K562 (cell line): ENCODE measurements around the gene SEC11A. TPM values are rescaled to one million over a fixed set of nuclear protein-coding genes. Genes with fewer than 3 reads are reported as not detected.

Source experiments
- ATAC-seq: fragments of 200-7000 bp; cut with Tn5 transposase; 3 replicates; pipeline ENCODE4 v1.9.1; 2020; ENCODE audit warnings: moderate library complexity
- BruUV-seq: library from RNA; stranded (reverse); fragments of 400-500 nt; replicated peaks from 2 replicates; lab custom pipeline; 2021; lab: Mats Ljungman, UMichigan
- CTCF ChIA-PET: fragments of 300-600 bp; formaldehyde crosslinking; extraction: SDS; loops from one replicate; lab custom pipeline; 2021; ENCODE audit warnings: low intra/inter-chr PET ratio; lab: Yijun Ruan, JAX
- POLR2A ChIA-PET: fragments of 300-600, 350-650 bp; sonication (Branson Sonifier 250); formaldehyde crosslinking; extraction: SDS; loops from one replicate; lab custom pipeline; 2021; ENCODE audit warnings: antibody characterized with exemption, inconsistent platforms; lab: Yijun Ruan, JAX
- DNase-seq, 4 experiments: peaks; one replicate each; pipeline versions ENCODE4 v3.0.0 to v3.0.0-alpha.2; 2011 to 2018; ENCODE audit warnings: low spot score in 3 of 4, mixed read lengths in 3 of 4; ENCODE audit errors: extremely low read depth in 1 of 4
- FAIRE-seq: peaks from 2 replicates; lab custom pipeline; 2011; peaks lifted over from hg19 to GRCh38; lab: Jason Lieb, UNC
- H2AFZ ChIP-seq: 2 replicates; pipeline ENCODE4 v1.6.0; 2011; ENCODE audit warnings: low read depth, low read length, control low read depth, inconsistent platforms
- H3K27ac ChIP-seq: fragments of 200-600 bp; 3 replicates; pipeline ENCODE4 v1.8.0; 2011; ENCODE audit warnings: low read depth, mild to moderate bottlenecking, control low read depth, inconsistent platforms, low read length, moderate library complexity, mixed read lengths; ENCODE audit errors: extremely low read depth
- H3K27me3 ChIP-seq, 2 experiments: fragments of 300-600 bp in 1 of 2; 2 replicates in 1 of 2; 3 replicates in 1 of 2; pipeline versions ENCODE4 v1.6.0 to v1.8.0; 2011; ENCODE audit warnings: inconsistent platforms in 2 of 2, low read length in 2 of 2, mild to moderate bottlenecking in 1 of 2, mixed read lengths in 1 of 2, moderate library complexity in 1 of 2; ENCODE audit not compliant: control insufficient read depth in 2 of 2, insufficient read depth in 2 of 2
- H3K36me3 ChIP-seq: fragments of 300-600 bp; 3 replicates; pipeline ENCODE4 v1.8.0; 2011; ENCODE audit warnings: mild to moderate bottlenecking, low read length, inconsistent platforms; ENCODE audit not compliant: control insufficient read depth, insufficient read depth
- H3K4me1 ChIP-seq, 2 experiments: fragments of 200-600 bp in 1 of 2; replicated peaks in 1 of 2; 2 replicates in 1 of 2; 3 replicates in 1 of 2; pipeline versions ENCODE4 v1.5.1 to v1.8.0; 2011; ENCODE audit warnings: inconsistent platforms in 2 of 2, low read length in 2 of 2, mild to moderate bottlenecking in 1 of 2, mixed read lengths in 1 of 2, moderate library complexity in 1 of 2; ENCODE audit not compliant: control insufficient read depth in 2 of 2, insufficient read depth in 2 of 2
- H3K4me2 ChIP-seq: 2 replicates; pipeline ENCODE4 v1.6.1; 2011; ENCODE audit warnings: low read length, control low read depth, inconsistent platforms, mixed read lengths; ENCODE audit not compliant: insufficient read depth
- H3K4me3 ChIP-seq: fragments of 200-600 bp; sonication (generic), shearing (Covaris generic); 2 replicates; pipeline ENCODE4 v1.5.1; 2016; ENCODE audit warnings: control low read depth, inconsistent platforms
- H3K79me2 ChIP-seq: fragments of 200-600 bp; 3 replicates; pipeline ENCODE4 v1.8.0; 2011; ENCODE audit warnings: low read length, inconsistent platforms; ENCODE audit not compliant: control insufficient read depth, insufficient read depth
- H3K9ac ChIP-seq, 2 experiments: 2 replicates each; pipeline versions ENCODE4 v1.6.0 to v1.6.1; 2011; ENCODE audit warnings: low read depth in 2 of 2, low read length in 2 of 2, control low read depth in 1 of 2, inconsistent platforms in 1 of 2, mild to moderate bottlenecking in 1 of 2, mixed read lengths in 1 of 2; ENCODE audit not compliant: insufficient read depth in 1 of 2
- H3K9me1 ChIP-seq: one replicate; pipeline ENCODE4 v1.6.0; 2011; ENCODE audit warnings: inconsistent platforms, mild to moderate bottlenecking, low read length, moderate library complexity; ENCODE audit not compliant: control insufficient read depth, insufficient read depth
- H3K9me3 ChIP-seq: replicated peaks from 2 replicates; pipeline ENCODE4 v1.5.1; 2011; ENCODE audit warnings: low read depth, low read length, inconsistent platforms; ENCODE audit not compliant: control insufficient read depth, insufficient read depth
- H4K20me1 ChIP-seq: replicated peaks from 2 replicates; pipeline ENCODE4 v1.6.1; 2011; ENCODE audit warnings: low read length, inconsistent platforms, mixed read lengths; ENCODE audit not compliant: control insufficient read depth, insufficient read depth
- CBX1 ChIP-seq: sonication (generic); IDR thresholded peaks from 2 replicates; pipeline ENCODE4 v1.6.1; 2016; ENCODE audit warnings: antibody characterized with exemption, low read depth, mild to moderate bottlenecking
- MCM2 ChIP-seq: fragments of 450-650 bp; IDR thresholded peaks from 2 replicates; pipeline ENCODE4 v1.6.1; 2017; ENCODE audit warnings: low read depth, mild to moderate bottlenecking
- PTBP1 ChIP-seq: fragments of 200-400 bp; formaldehyde crosslinking; IDR thresholded peaks from 2 replicates; pipeline ENCODE4 v1.6.1; 2017; ENCODE audit warnings: low read depth, low read length
- PYGO2 ChIP-seq: fragments of 450-650 bp; IDR thresholded peaks from 2 replicates; pipeline ENCODE4 v1.6.1; 2016; ENCODE audit warnings: mild to moderate bottlenecking, missing genetic modification characterization, moderate library complexity, missing compliant biosample characterization
- ZNF197 ChIP-seq: fragments of 200-800 bp; sonication (Bioruptor generic); IDR thresholded peaks from 2 replicates; pipeline ENCODE4 v1.6.1; 2016; ENCODE audit warnings: low read depth, missing genetic modification characterization, missing compliant biosample characterization
- ZNF224 ChIP-seq: sonication (generic); formaldehyde crosslinking; IDR thresholded peaks from 2 replicates; pipeline ENCODE4 v1.8.0; 2022; ENCODE audit warnings: mild to moderate bottlenecking, missing genetic modification reagents
- ZZZ3 ChIP-seq: fragments of 450-650 bp; IDR thresholded peaks from 2 replicates; pipeline ENCODE4 v1.6.1; 2016; ENCODE audit warnings: antibody characterized with exemption, mild to moderate bottlenecking, moderate library complexity
- WGBS: fragments of 100-300 bp; shearing (Covaris generic); methylation state at CpG from one replicate; pipeline ENCODE4 v1.1.6; 2016; ENCODE audit warnings: low coverage, mixed read lengths; ENCODE audit not compliant: insufficient coverage; ENCODE audit errors: missing lambda C conversion rate; 5-methylcytosine and 5-hydroxymethylcytosine counted together
- in situ Hi-C: fragments of 300-500 bp; cut with MboI; formaldehyde crosslinking; loops from 4 replicates; pipeline ENCODE4 v1.15.0; 2018; ENCODE audit warnings: inconsistent platforms, mixed read lengths
- intact Hi-C: fragments of 100-400 bp; cut with micrococcal nuclease; formaldehyde crosslinking; loops from 2 replicates; pipeline ENCODE4 v1.14.2; 2022
- polyA plus RNA-seq, 8 experiments: library from polyadenylated mRNA; depleted of rRNA in 4 of 8; stranded (reverse) in 5 of 8; unstranded in 3 of 8; fragments of >200 nt; fragmentation: Nextera tagmentation in 2 of 8; fragmentation: Illumina TruSeq in 1 of 8; extraction: Ambion mirVana in 2 of 8; extraction: Trizol in 1 of 8; gene quantifications; 2 replicates each; pipeline versions ENCODE4 v1.2.1 to v1.2.3, GENCODE V29; 2011 to 2014; ENCODE audit warnings: inconsistent platforms in 1 of 8, missing spikeins in 1 of 8
- total RNA-seq, 7 experiments: library from RNA; depleted of rRNA in 6 of 7; stranded (reverse); fragments of >200 nt in 6 of 7; fragmentation: Illumina TruSeq in 2 of 7; extraction: Trizol in 2 of 7; gene quantifications; 2 replicates each; pipeline versions ENCODE4 v1.2.1 to v1.2.3, GENCODE V29; 2011 to 2021; ENCODE audit warnings: low replicate concordance in 1 of 7
- TF ChIP-seq, protein P1 (sequence below), 2 experiments: fragments of 450-650 bp in 1 of 2; sonication (generic) in 1 of 2; formaldehyde crosslinking; conservative IDR thresholded peaks; 2 replicates each; pipeline versions ENCODE4 v1.4.0 to v1.8.1; 2020 to 2022; ENCODE audit warnings: mild to moderate bottlenecking in 1 of 2, missing genetic modification reagents in 1 of 2
- TF ChIP-seq, protein P2 (sequence below): fragments of 200-400 bp; formaldehyde crosslinking; IDR thresholded peaks from 2 replicates; pipeline ENCODE4 v1.6.1; 2017; ENCODE audit warnings: mild to moderate bottlenecking, low read depth, low read length, moderate library complexity
- TF ChIP-seq, protein P3 (sequence below): fragments of 250-450 bp; sonication (Bioruptor Pico); IDR thresholded peaks from 2 replicates; pipeline ENCODE4 v1.8.0; 2021; ENCODE audit warnings: borderline replicate concordance, mild to moderate bottlenecking, moderate library complexity; ENCODE audit not compliant: poor library complexity, severe bottlenecking
- TF ChIP-seq, protein P4 (sequence below): sonication (generic); formaldehyde crosslinking; IDR thresholded peaks from 2 replicates; pipeline ENCODE4 v1.8.1; 2023; ENCODE audit warnings: mild to moderate bottlenecking, missing genetic modification reagents
- TF ChIP-seq, protein P5 (sequence below): fragments of 450-650 bp; IDR thresholded peaks from 2 replicates; pipeline ENCODE4 v1.6.1; 2016; ENCODE audit warnings: mild to moderate bottlenecking

SEC11A gene
- total and polyA plus RNA-seq, 9 of the 15 experiments (the other 6 are each of a cell fraction or from before 2014, with no cell fraction given): 175 to 310 (median 229) TPM

DNA sequence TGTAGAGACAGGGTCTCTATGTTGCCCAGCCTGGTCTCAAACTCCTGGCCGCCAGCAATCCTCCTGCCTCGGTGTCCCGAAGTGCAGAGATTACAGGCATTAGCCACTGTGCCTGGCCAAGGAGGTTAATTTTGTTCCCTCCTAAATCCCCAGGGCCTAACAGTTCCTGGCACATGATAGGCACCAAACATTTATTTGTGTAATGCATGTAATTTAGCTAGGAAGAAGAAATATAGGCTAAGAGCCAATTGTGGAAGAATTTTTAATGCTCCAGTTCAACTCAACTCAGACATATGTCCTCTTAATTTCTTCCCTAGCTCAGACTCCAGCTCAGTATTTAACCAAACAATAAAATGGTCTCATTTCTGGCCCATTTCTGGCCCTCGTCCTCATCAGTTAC is 24.8 kb upstream of the SEC11A start:
- Histone ChIP-seq H3K79me2 (no peaks in the 10 kb centered on the region), H3K9me1 (no peaks in the 10 kb centered on the region), H3K4me3 (no peak overlapping the region), H3K9ac (no peak overlapping the region), H3K9me3 (no peaks in the 10 kb centered on the region), H4K20me1 (no peaks in the 10 kb centered on the region), H3K4me2 (no peak overlapping the region), H3K36me3 (no peaks in the 10 kb centered on the region), H3K4me1 (peaks cover 0 to 2% of the 10 kb centered on the region in 2 experiments; a peak in 3 of 5 replicates), H3K27ac (no peak overlapping the region), H2AFZ (no peak overlapping the region), H3K27me3 (no peaks in the 10 kb centered on the region)
- CTCF ChIA-PET: no interaction called here
- intact Hi-C loops: no loop called here
- 63% methylated on average over 4 of the region's 4 CpGs for WGBS
- in situ Hi-C loops: no loop called here
- ATAC-seq: no peak
- no peak for FAIRE-seq
- BruUV-seq: no TSS peak
- TF ChIP-seq CBX1: no peak
- TF ChIP-seq, protein P1, sequence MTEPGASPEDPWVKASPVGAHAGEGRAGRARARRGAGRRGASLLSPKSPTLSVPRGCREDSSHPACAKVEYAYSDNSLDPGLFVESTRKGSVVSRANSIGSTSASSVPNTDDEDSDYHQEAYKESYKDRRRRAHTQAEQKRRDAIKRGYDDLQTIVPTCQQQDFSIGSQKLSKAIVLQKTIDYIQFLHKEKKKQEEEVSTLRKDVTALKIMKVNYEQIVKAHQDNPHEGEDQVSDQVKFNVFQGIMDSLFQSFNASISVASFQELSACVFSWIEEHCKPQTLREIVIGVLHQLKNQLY (CRISPR knock-in tag; conservative IDR thresholded peaks at IDR 0.05): no peak
- TF ChIP-seq MCM2: no peak
- TF ChIP-seq, protein P2, sequence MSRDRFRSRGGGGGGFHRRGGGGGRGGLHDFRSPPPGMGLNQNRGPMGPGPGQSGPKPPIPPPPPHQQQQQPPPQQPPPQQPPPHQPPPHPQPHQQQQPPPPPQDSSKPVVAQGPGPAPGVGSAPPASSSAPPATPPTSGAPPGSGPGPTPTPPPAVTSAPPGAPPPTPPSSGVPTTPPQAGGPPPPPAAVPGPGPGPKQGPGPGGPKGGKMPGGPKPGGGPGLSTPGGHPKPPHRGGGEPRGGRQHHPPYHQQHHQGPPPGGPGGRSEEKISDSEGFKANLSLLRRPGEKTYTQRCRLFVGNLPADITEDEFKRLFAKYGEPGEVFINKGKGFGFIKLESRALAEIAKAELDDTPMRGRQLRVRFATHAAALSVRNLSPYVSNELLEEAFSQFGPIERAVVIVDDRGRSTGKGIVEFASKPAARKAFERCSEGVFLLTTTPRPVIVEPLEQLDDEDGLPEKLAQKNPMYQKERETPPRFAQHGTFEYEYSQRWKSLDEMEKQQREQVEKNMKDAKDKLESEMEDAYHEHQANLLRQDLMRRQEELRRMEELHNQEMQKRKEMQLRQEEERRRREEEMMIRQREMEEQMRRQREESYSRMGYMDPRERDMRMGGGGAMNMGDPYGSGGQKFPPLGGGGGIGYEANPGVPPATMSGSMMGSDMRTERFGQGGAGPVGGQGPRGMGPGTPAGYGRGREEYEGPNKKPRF: no peak
- no peak for TF ChIP-seq PYGO2 (tag)
- no peak for TF ChIP-seq PTBP1
- no peak for TF ChIP-seq ZNF197 (CRISPR knock-in tag)
- TF ChIP-seq ZZZ3: no peak
- TF ChIP-seq ZNF224 (CRISPR knock-in tag): no peak
- TF ChIP-seq, protein P3, sequence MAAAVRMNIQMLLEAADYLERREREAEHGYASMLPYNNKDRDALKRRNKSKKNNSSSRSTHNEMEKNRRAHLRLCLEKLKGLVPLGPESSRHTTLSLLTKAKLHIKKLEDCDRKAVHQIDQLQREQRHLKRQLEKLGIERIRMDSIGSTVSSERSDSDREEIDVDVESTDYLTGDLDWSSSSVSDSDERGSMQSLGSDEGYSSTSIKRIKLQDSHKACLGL (CRISPR knock-in tag): no peak
- TF ChIP-seq, protein P4, sequence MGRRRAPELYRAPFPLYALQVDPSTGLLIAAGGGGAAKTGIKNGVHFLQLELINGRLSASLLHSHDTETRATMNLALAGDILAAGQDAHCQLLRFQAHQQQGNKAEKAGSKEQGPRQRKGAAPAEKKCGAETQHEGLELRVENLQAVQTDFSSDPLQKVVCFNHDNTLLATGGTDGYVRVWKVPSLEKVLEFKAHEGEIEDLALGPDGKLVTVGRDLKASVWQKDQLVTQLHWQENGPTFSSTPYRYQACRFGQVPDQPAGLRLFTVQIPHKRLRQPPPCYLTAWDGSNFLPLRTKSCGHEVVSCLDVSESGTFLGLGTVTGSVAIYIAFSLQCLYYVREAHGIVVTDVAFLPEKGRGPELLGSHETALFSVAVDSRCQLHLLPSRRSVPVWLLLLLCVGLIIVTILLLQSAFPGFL: no peak
- TF ChIP-seq, protein P5, sequence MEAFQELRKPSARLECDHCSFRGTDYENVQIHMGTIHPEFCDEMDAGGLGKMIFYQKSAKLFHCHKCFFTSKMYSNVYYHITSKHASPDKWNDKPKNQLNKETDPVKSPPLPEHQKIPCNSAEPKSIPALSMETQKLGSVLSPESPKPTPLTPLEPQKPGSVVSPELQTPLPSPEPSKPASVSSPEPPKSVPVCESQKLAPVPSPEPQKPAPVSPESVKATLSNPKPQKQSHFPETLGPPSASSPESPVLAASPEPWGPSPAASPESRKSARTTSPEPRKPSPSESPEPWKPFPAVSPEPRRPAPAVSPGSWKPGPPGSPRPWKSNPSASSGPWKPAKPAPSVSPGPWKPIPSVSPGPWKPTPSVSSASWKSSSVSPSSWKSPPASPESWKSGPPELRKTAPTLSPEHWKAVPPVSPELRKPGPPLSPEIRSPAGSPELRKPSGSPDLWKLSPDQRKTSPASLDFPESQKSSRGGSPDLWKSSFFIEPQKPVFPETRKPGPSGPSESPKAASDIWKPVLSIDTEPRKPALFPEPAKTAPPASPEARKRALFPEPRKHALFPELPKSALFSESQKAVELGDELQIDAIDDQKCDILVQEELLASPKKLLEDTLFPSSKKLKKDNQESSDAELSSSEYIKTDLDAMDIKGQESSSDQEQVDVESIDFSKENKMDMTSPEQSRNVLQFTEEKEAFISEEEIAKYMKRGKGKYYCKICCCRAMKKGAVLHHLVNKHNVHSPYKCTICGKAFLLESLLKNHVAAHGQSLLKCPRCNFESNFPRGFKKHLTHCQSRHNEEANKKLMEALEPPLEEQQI: no peak
- DNase-seq: no peak
- POLR2A ChIA-PET: interaction anchor here (0.7 to 1.5 kb wide), 5 partner anchors 14 to 187 kb away, joined by 3 to 4 read pairs (median 3); no protein-coding TSS in a partner anchor
